Tibial nerve (tissue), 4 donors: ENCODE results near the gene GNA12. TPM values are rescaled to one million over a fixed set of nuclear protein-coding genes. Genes with fewer than 3 reads are reported as not detected.
A peak's percentile ranks its signal among the peaks of the same experiment; 100 is the strongest.

Experiments used
- DNase-seq, 2 donors: peaks; one replicate each; pipeline ENCODE4 v3.0.0-alpha.2; 2019; ENCODE audit warnings: low spot score in 2 of 2
- H3K27ac ChIP-seq, 4 donors: fragments of 200-600 bp; sonication (generic) in 3 of 4; one replicate each; pipeline ENCODE4 v1.5.1; 2017 to 2019; ENCODE audit warnings: mild to moderate bottlenecking in 1 of 4
- H3K27me3 ChIP-seq, 2 donors: fragments of 200-600 bp; sonication (generic) in 1 of 2; one replicate each; pipeline versions ENCODE4 v1.5.1 to v1.6.0; 2017 to 2019
- H3K36me3 ChIP-seq, 3 donors: fragments of 200-600 bp; sonication (generic); one replicate each; pipeline ENCODE4 v1.5.1; 2018 to 2019
- H3K4me1 ChIP-seq, 4 donors: fragments of 200-600 bp; sonication (generic) in 3 of 4; one replicate each; pipeline ENCODE4 v1.5.1; 2017 to 2019
- H3K4me3 ChIP-seq, 4 donors: fragments of 200-600 bp; sonication (generic) in 3 of 4; one replicate each; pipeline ENCODE4 v1.5.1; 2017 to 2019; ENCODE audit warnings: mild to moderate bottlenecking in 1 of 4, moderate library complexity in 1 of 4
- H3K9me3 ChIP-seq, 4 donors: fragments of 200-600 bp; sonication (generic) in 3 of 4; one replicate each; pipeline ENCODE4 v1.5.1; 2017 to 2019
- EP300 ChIP-seq, 2 donors: sonication (generic); formaldehyde crosslinking; IDR thresholded peaks; one replicate each; pipeline ENCODE4 v1.6.1; 2017; ENCODE audit warnings: antibody characterized with exemption in 2 of 2, mild to moderate bottlenecking in 1 of 2
- POLR2A ChIP-seq, 2 donors: fragments of 450-650 bp; IDR thresholded peaks; one replicate each; pipeline ENCODE4 v1.6.1; 2017; ENCODE audit warnings: antibody characterized with exemption in 2 of 2, mild to moderate bottlenecking in 2 of 2, moderate library complexity in 2 of 2
- WGBS, 2 donors: methylation state at CpG; one replicate each; pipeline ENCODE4 v1.1.5; 2018; 5-methylcytosine and 5-hydroxymethylcytosine counted together
- total RNA-seq, 4 donors: library from RNA; depleted of rRNA; stranded (reverse); fragments of >200 nt; gene quantifications; one replicate each; pipeline ENCODE4 v1.1.0, GENCODE V29; 2016
- TF ChIP-seq, protein P1 (sequence below), 5 experiments: fragments of 200-600 bp in 3 of 5; fragments of 450-650 bp in 2 of 5; sonication (generic) in 3 of 5; IDR thresholded peaks; one replicate each; pipeline ENCODE4 v1.5.1; 2016 to 2019; ENCODE audit warnings: antibody characterized with exemption in 5 of 5, mild to moderate bottlenecking in 3 of 5, moderate library complexity in 2 of 5

The GNA12 gene
- total RNA-seq, 4 donors from 2014 or later = 21.3 to 36.0 (median 29.4) TPM

DNA sequence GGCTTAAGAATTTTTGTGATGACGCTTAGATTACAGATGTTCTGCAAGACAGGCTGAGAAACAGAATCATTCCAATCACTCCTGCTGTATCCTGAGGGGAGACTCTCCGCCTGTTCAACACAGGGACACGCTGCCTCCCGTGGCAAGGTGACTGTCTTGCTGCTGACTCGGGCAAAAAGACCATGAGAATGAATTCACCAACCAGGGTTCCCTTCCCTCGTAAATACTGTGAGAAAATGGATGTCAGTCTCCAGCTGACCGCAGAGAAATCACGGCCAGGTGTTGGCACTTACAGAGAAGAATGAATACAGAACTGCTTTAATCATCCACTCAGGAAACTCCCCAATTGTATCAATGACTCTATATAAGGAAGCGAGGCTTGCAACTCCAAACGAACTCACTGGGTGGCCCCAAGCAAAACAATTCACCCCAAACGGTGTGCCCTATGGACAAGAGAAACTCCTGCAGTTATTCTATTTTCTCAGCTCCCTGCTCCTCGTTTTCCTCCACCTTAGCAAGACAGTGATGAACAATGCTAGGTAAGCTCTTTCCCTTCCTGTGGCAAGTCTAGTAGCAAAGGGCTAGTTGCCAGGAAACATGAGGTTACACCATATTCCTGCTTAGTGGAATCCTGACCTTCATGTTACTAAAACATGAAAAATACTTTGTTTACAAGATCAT is 22.8 kb downstream of the GNA12 start:
- Histone ChIP-seq H3K27me3 (no peaks in the 10 kb centered on the region), H3K4me3 (no peak overlapping the region), H3K9me3 (no peaks in the 10 kb centered on the region), H3K36me3 (no peaks in the 10 kb centered on the region), H3K4me1 (peaks cover 0 to 74% (median 24%) of the 10 kb centered on the region in 4 donors), H3K27ac (peak overlapping the region in 2 of 4 donors; percentile 23 to 60)
- no peak for DNase-seq
- 67 to 78% methylated on average over 12 of the region's 12 CpGs for WGBS, 2 donors
- TF ChIP-seq POLR2A (IDR thresholded peaks at IDR 0.05) (no peak), EP300 (IDR thresholded peaks at IDR 0.05) (no peak)
- TF ChIP-seq, protein P1, sequence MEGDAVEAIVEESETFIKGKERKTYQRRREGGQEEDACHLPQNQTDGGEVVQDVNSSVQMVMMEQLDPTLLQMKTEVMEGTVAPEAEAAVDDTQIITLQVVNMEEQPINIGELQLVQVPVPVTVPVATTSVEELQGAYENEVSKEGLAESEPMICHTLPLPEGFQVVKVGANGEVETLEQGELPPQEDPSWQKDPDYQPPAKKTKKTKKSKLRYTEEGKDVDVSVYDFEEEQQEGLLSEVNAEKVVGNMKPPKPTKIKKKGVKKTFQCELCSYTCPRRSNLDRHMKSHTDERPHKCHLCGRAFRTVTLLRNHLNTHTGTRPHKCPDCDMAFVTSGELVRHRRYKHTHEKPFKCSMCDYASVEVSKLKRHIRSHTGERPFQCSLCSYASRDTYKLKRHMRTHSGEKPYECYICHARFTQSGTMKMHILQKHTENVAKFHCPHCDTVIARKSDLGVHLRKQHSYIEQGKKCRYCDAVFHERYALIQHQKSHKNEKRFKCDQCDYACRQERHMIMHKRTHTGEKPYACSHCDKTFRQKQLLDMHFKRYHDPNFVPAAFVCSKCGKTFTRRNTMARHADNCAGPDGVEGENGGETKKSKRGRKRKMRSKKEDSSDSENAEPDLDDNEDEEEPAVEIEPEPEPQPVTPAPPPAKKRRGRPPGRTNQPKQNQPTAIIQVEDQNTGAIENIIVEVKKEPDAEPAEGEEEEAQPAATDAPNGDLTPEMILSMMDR (IDR thresholded peaks at IDR 0.05) = no peak

DNA sequence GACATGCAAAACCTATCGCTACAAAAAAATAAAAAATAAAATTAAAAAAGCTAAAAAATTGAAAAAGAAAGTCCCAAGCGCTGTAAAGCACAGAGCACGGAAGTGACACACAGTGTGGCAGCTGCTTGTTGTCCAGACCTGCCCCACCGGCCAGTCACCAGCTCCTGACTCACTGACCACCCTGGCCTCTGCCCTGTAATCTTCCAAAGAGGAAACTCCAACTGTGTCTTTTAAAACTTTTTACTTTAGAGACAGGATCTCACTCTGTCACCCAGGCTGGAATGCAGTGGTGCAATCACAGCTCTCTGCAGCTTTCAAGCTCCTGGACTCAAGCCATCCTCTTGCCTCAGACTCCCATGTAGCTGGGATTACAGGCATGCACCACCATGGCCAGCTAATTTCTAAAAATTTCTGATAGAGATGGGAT is 23.6 kb downstream of the GNA12 start:
- WGBS, 2 donors = 90% methylated on average over 4 of the region's 4 CpGs
- Histone ChIP-seq H3K9me3 (no peaks in the 10 kb centered on the region), H3K4me3 (no peak overlapping the region), H3K36me3 (no peaks in the 10 kb centered on the region), H3K27ac (peak overlapping the region in 1 of 4 donors; percentile 60), H3K4me1 (peaks cover 0 to 70% (median 24%) of the 10 kb centered on the region in 4 donors), H3K27me3 (no peaks in the 10 kb centered on the region)
- TF ChIP-seq POLR2A (IDR thresholded peaks at IDR 0.05) (no peak), EP300 (IDR thresholded peaks at IDR 0.05) (peak in 1 of 2 donors; percentile 68)
- DNase-seq = peak; percentile 56 to 84

DNA sequence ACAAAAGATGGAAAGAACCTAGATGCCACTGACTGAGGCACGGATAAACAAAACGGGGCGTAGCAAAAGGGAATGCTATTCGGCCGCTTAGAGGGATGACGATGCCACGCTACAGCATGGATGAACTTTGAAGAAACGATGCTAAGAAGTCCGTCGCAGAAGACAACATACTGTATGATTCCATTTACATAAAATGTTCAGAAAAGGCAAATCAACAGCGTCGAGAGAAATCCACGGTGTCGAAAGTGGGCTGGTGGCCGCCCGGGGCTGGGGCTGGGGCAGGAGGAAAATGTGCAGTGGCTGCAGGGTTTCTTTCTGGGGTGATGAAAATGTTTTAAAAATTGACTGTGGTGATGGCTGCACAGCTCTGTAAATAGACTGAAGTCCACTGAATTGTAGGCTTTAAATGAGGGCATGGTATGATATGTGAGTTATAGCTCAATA is 24.1 kb downstream of the GNA12 start:
- DNase-seq = no peak
- H3K4me1 ChIP-seq = peaks cover 0 to 65% (median 22%) of the 10 kb centered on the region in 4 donors
- TF ChIP-seq, protein P1 (IDR thresholded peaks at IDR 0.05) = no peak
- TF ChIP-seq POLR2A (IDR thresholded peaks at IDR 0.05) (no peak), EP300 (IDR thresholded peaks at IDR 0.05) (no peak)
- WGBS, 2 donors = 96 to 97% methylated on average over 16 of the region's 16 CpGs
- H3K27me3 ChIP-seq = no peaks in the 10 kb centered on the region
- no peak overlapping the region for H3K4me3 ChIP-seq
- H3K27ac ChIP-seq = peak overlapping the region in 1 of 4 donors; percentile 5
- no peaks in the 10 kb centered on the region for H3K36me3 ChIP-seq
- no peaks in the 10 kb centered on the region for H3K9me3 ChIP-seq

DNA sequence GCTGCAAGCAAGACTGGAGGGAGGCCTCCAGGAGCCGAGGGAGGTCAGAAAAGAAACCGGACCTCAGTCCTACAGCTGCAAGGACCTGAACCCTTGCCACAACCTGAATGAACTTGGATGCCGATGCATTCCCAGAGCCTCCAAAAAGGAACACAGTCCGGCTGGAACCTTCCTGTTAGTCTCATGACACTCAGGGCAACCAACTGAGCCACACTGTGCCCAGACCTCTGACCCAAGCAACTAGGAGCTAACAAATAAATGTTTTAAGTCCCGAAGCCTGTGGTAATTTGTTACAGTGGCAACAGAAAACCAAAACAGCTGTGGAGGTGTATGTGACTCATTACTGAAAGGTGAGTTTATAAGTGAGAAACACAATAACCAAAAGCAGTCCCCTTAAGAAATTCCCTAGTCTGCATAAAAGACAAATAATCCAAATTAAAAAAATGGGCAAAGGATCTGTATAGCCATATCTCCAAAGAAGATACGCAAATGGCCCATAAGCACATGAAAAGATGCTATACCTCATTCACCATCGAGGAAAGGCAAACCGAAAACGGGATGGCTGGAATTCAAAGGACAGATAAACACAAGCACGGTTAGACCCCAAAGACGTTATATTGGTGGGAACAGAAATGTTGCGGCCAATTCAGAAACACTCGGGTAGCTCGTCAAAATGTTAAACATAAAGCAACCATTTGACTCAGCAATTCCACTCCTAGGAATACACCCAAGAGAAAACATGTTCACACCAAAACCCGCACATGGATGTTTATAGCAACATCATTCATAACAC is 24.8 kb downstream of the GNA12 start:
- TF ChIP-seq, protein P1 (IDR thresholded peaks at IDR 0.05) = no peak
- no peak for TF ChIP-seq EP300 (IDR thresholded peaks at IDR 0.05)
- no peak for TF ChIP-seq POLR2A (IDR thresholded peaks at IDR 0.05)
- Histone ChIP-seq H3K27ac (no peak overlapping the region), H3K27me3 (no peaks in the 10 kb centered on the region), H3K4me3 (no peak overlapping the region), H3K36me3 (no peaks in the 10 kb centered on the region), H3K9me3 (no peaks in the 10 kb centered on the region), H3K4me1 (peaks cover 0 to 58% (median 22%) of the 10 kb centered on the region in 4 donors)
- DNase-seq = no peak
- 88 to 89% methylated on average over 15 of the region's 15 CpGs for WGBS, 2 donors

DNA sequence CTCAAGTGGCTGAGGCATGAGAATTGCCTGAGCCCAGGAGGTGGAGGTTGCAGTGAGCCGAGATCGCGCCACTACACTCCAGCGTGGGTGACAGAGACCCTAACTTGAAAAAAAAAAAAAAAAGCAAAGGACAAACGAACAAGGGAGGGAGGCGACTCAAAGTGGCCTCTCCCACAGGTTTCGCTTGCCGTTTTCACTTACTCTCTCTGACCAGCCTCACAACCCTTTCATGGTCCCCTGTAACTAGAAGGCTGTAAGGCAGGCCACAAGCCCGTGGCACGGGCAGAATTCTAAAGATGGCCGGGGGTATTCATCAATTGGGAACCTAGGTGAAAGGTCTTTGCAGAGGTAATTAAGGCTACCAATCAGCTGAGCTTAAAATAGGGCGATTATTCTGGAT is 25.5 kb downstream of the GNA12 start:
- DNase-seq = no peak
- Histone ChIP-seq H3K9me3 (no peaks in the 10 kb centered on the region), H3K4me1 (peaks cover 0 to 51% (median 21%) of the 10 kb centered on the region in 4 donors), H3K36me3 (no peaks in the 10 kb centered on the region), H3K27me3 (no peaks in the 10 kb centered on the region), H3K27ac (no peak overlapping the region), H3K4me3 (no peak overlapping the region)
- 85% methylated on average over 12 of the region's 12 CpGs for WGBS, 2 donors
- TF ChIP-seq EP300 (IDR thresholded peaks at IDR 0.05) = no peak
- no peak for TF ChIP-seq POLR2A (IDR thresholded peaks at IDR 0.05)
- TF ChIP-seq, protein P1 (IDR thresholded peaks at IDR 0.05) = no peak
